IMR-90 (cell line): ENCODE results near the gene HMCES. TPM values are rescaled to one million over a fixed set of nuclear protein-coding genes. Genes with fewer than 3 reads are reported as not detected.

Experiments
- ATAC-seq: fragments of 200-7000 bp; cut with Tn5 transposase; 2 replicates; pipeline ENCODE4 v1.9.1; 2020; ENCODE audit warnings: low read depth, mild to moderate bottlenecking, moderate library complexity
- BruUV-seq: library from RNA; stranded (reverse); fragments of 400-500 nt; replicated peaks from 2 replicates; lab custom pipeline; 2021; lab: Mats Ljungman, UMichigan
- CTCF ChIA-PET: fragments of 300-600 bp; formaldehyde crosslinking; extraction: SDS; loops from one replicate; lab custom pipeline; 2021; ENCODE audit warnings: antibody characterized with exemption; lab: Yijun Ruan, JAX
- POLR2A ChIA-PET: fragments of 300-600 bp; sonication (Branson Sonifier 250); formaldehyde crosslinking; loops from one replicate; lab custom pipeline; 2022; ENCODE audit warnings: antibody characterized with exemption; ENCODE audit not compliant: unreplicated experiment; lab: Charles Lee
- DNase-seq: peaks from one replicate; pipeline ENCODE4 v3.0.0; 2013
- H2AFZ ChIP-seq: replicated peaks from 2 replicates; pipeline ENCODE3; 2013; ENCODE audit warnings: low read length, mild to moderate bottlenecking; ENCODE audit not compliant: poor library complexity
- H2AK5ac ChIP-seq: 2 replicates; pipeline ENCODE4 v1.6.1; 2013; ENCODE audit warnings: low read depth, low read length, inconsistent platforms
- H2AK9ac ChIP-seq: replicated peaks from 2 replicates; pipeline ENCODE3; 2013; ENCODE audit warnings: mild to moderate bottlenecking, low read depth, low read length, moderate library complexity; ENCODE audit not compliant: poor library complexity
- H2BK120ac ChIP-seq: 2 replicates; pipeline ENCODE4 v1.6.1; 2013; ENCODE audit warnings: low read depth, low read length, inconsistent platforms
- H2BK15ac ChIP-seq: 3 replicates; pipeline ENCODE4 v1.6.1; 2013; ENCODE audit warnings: low read depth, low read length, inconsistent platforms
- H2BK20ac ChIP-seq: 2 replicates; pipeline ENCODE4 v1.6.1; 2013; ENCODE audit warnings: low read depth, mild to moderate bottlenecking, inconsistent platforms, low read length, moderate library complexity
- H2BK5ac ChIP-seq: 2 replicates; pipeline ENCODE4 v1.6.1; 2013; ENCODE audit warnings: mild to moderate bottlenecking, low read depth, low read length, inconsistent platforms; ENCODE audit not compliant: poor library complexity, severe bottlenecking
- H3K14ac ChIP-seq: replicated peaks from 2 replicates; pipeline ENCODE4 v1.6.1; 2013; ENCODE audit warnings: low read depth, low read length, inconsistent platforms
- H3K18ac ChIP-seq: 2 replicates; pipeline ENCODE4 v1.6.1; 2013; ENCODE audit warnings: low read depth, low read length, control low read depth
- H3K23ac ChIP-seq: 2 replicates; pipeline ENCODE4 v1.6.1; 2013; ENCODE audit warnings: low read depth, low read length, inconsistent platforms
- H3K27ac ChIP-seq: 2 replicates; pipeline ENCODE4 v1.5.1; 2013; ENCODE audit warnings: mild to moderate bottlenecking, control low read depth, low read length; ENCODE audit not compliant: insufficient read depth
- H3K27me3 ChIP-seq: 2 replicates; pipeline ENCODE4 v1.6.1; 2013; ENCODE audit warnings: low read length; ENCODE audit not compliant: control insufficient read depth, insufficient read depth
- H3K36me3 ChIP-seq: 2 replicates; pipeline ENCODE4 v1.6.1; 2013; ENCODE audit warnings: low read length, mixed read lengths; ENCODE audit not compliant: control insufficient read depth, insufficient read depth
- H3K4ac ChIP-seq: 2 replicates; pipeline ENCODE4 v1.6.1; 2013; ENCODE audit warnings: low read depth, low read length, inconsistent platforms
- H3K4me1 ChIP-seq: 2 replicates; pipeline ENCODE4 v1.6.1; 2013; ENCODE audit warnings: low read length, mixed read lengths; ENCODE audit not compliant: control insufficient read depth, insufficient read depth
- H3K4me2 ChIP-seq: 2 replicates; pipeline ENCODE4 v1.6.1; 2013; ENCODE audit warnings: low read depth, mild to moderate bottlenecking, control low read depth, low read length, moderate library complexity
- H3K4me3 ChIP-seq: 2 replicates; pipeline ENCODE4 v1.5.1; 2013; ENCODE audit warnings: low read depth, mild to moderate bottlenecking, control low read depth, low read length, moderate library complexity; ENCODE audit not compliant: insufficient read depth
- H3K56ac ChIP-seq: 2 replicates; pipeline ENCODE4 v1.6.1; 2013; ENCODE audit warnings: low read length, inconsistent platforms; ENCODE audit not compliant: insufficient read depth; ENCODE audit errors: extremely low read depth
- H3K79me1 ChIP-seq, 2 experiments: 2 replicates each; pipeline ENCODE4 v1.6.1; 2013; ENCODE audit warnings: low read length in 2 of 2, inconsistent platforms in 1 of 2, low read depth in 1 of 2
- H3K9ac ChIP-seq: 2 replicates; pipeline ENCODE4 v1.6.1; 2013; ENCODE audit warnings: low read depth, low read length, control low read depth
- H3K9me1 ChIP-seq: 2 replicates; pipeline ENCODE4 v1.6.1; 2013; ENCODE audit warnings: low read length, inconsistent platforms; ENCODE audit not compliant: insufficient read depth
- H3K9me3 ChIP-seq: 2 replicates; pipeline ENCODE4 v1.6.1; 2013; ENCODE audit warnings: low read length; ENCODE audit not compliant: control insufficient read depth, insufficient read depth
- H4K20me1 ChIP-seq: 2 replicates; pipeline ENCODE4 v1.6.1; 2013; ENCODE audit warnings: low read length, inconsistent platforms; ENCODE audit not compliant: insufficient read depth
- H4K5ac ChIP-seq: 2 replicates; pipeline ENCODE4 v1.6.1; 2013; ENCODE audit warnings: mild to moderate bottlenecking, low read depth, low read length, control low read depth
- H4K8ac ChIP-seq, 2 experiments: 2 replicates each; pipeline ENCODE4 v1.6.1; 2013; ENCODE audit warnings: low read depth in 2 of 2, low read length in 2 of 2, control low read depth in 1 of 2, inconsistent platforms in 1 of 2
- H4K91ac ChIP-seq: 2 replicates; pipeline ENCODE4 v1.6.1; 2013; ENCODE audit warnings: low read depth, low read length, inconsistent platforms; ENCODE audit not compliant: insufficient read depth
- BHLHE40 ChIP-seq: fragments of 150-350 bp; IDR thresholded peaks from 2 replicates; pipeline ENCODE4 v1.6.1; 2016; ENCODE audit warnings: mild to moderate bottlenecking, low read depth, low read length
- CEBPB ChIP-seq: IDR thresholded peaks from 2 replicates; pipeline ENCODE4 v1.6.1; 2012; ENCODE audit warnings: low read depth, low read length, improper control_type of control experiment
- CHD1 ChIP-seq: IDR thresholded peaks from 2 replicates; pipeline ENCODE4 v1.6.1; 2012; ENCODE audit warnings: low read depth, low read length, improper control_type of control experiment
- CTCF ChIP-seq: conservative IDR thresholded peaks from 2 replicates; pipeline ENCODE4 v1.5.1; 2012; ENCODE audit warnings: mild to moderate bottlenecking, low read depth, low read length, improper control_type of control experiment
- ELK1 ChIP-seq: fragments of 150-350 bp; IDR thresholded peaks from 2 replicates; pipeline ENCODE4 v1.6.1; 2016; ENCODE audit warnings: low read depth, mild to moderate bottlenecking, low read length, moderate library complexity, borderline replicate concordance
- MXI1 ChIP-seq: IDR thresholded peaks from 2 replicates; pipeline ENCODE4 v1.6.1; 2012; ENCODE audit warnings: low read depth, mild to moderate bottlenecking, low read length, moderate library complexity, borderline replicate concordance
- NFE2L2 ChIP-seq: fragments of 150-350 bp; IDR thresholded peaks from 2 replicates; pipeline ENCODE4 v1.6.1; 2016; ENCODE audit warnings: low read depth, mild to moderate bottlenecking, low read length
- RAD21 ChIP-seq: IDR thresholded peaks from 2 replicates; pipeline ENCODE4 v1.6.1; 2012; ENCODE audit warnings: low read length, improper control_type of control experiment
- RCOR1 ChIP-seq: IDR thresholded peaks from 2 replicates; pipeline ENCODE4 v1.6.1; 2012; ENCODE audit warnings: mild to moderate bottlenecking, low read length, improper control_type of control experiment; ENCODE audit not compliant: insufficient replicate concordance
- SMC3 ChIP-seq: fragments of 150-350 bp; IDR thresholded peaks from 2 replicates; pipeline ENCODE4 v1.6.1; 2016; ENCODE audit warnings: low read depth, mild to moderate bottlenecking, antibody characterized with exemption, low read length, moderate library complexity
- USF2 ChIP-seq: fragments of 150-350 bp; IDR thresholded peaks from 2 replicates; pipeline ENCODE4 v1.6.1; 2017; ENCODE audit warnings: mild to moderate bottlenecking, antibody characterized with exemption, low read length, low read depth
- WGBS, 2 experiments: methylation state at CpG; one replicate each; pipeline versions ENCODE4 v1.1.5 to v1.1.7; 2013; ENCODE audit warnings: missing lambda C conversion rate in 2 of 2; ENCODE audit not compliant: insufficient read length in 1 of 2; ENCODE audit errors: extremely low coverage in 2 of 2; 5-methylcytosine and 5-hydroxymethylcytosine counted together
- dilution Hi-C: fragments of 300-500 bp; cut with HindIII; formaldehyde crosslinking; loops from one replicate; pipeline ENCODE4 v1.14.3; 2018; ENCODE audit warnings: low sequenced_read_pairs; ENCODE audit not compliant: unreplicated experiment
- in situ Hi-C: fragments of 300-500 bp; cut with MboI; formaldehyde crosslinking; loops from 3 replicates; pipeline ENCODE4 v1.14.3; 2019; ENCODE audit warnings: low sequenced_read_pairs, inconsistent platforms, mixed read lengths
- intact Hi-C: fragments of 100-400 bp; cut with micrococcal nuclease; formaldehyde crosslinking; loops from 2 replicates; pipeline ENCODE4 v1.10.0; 2022
- polyA plus RNA-seq, 3 experiments: library from polyadenylated mRNA; depleted of rRNA; stranded (reverse); fragments of >200 nt; gene quantifications; 2 replicates each; pipeline ENCODE4 v1.2.3, GENCODE V29; 2012; ENCODE audit warnings: low replicate concordance in 1 of 3
- total RNA-seq: library from RNA; depleted of rRNA; stranded (reverse); fragments of >200 nt; gene quantifications from 2 replicates; pipeline ENCODE4 v1.2.3, GENCODE V29; 2012

Gene HMCES
- total and polyA plus RNA-seq, 2 of the 4 experiments (the other 2 are of a cell fraction) = 26.0 to 30.5 TPM

GRCh38 chr3:129278439-129278965 is at the start of gene HMCES (continued):
- no peak for TF ChIP-seq CHD1

DNA sequence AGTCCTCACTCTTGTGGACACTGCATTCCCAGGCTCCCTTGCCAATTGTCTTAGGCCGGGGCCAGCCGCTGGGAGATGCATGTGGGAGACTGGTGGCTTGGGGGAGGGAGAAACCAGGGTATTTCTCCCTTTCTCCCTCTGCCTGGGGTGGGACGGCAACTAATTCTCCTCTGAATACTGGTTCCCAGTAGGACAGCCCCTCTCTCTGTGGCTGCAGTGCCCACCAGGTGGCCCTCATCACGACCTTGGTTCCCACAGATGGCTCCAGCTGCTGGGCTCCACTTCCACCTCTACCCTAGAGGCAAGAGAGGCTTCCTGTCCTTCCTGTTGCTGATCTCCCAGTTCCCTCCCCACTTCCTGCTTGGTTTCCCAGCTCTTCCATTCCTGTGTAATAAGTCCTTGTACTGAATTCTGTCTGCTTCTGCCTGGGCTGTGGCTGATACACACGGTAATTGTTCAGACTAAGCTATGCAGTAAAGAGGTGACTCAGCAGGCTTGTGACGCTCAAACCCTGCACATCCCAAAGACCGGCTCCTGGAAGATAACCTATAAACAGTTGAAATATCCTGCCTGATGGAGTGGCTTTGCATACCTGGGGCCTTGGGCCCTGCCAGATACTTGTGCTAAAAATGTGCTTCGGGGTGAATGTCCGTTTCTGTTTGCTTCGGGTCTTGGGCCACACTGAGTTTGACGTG is 49.6 kb upstream of the HMCES start:
- peak overlapping the region; percentile 61 for H4K5ac ChIP-seq
- H3K27me3 ChIP-seq = no peaks in the 10 kb centered on the region
- H2BK20ac ChIP-seq = peak overlapping the region; percentile 73
- H2AK5ac ChIP-seq = peak overlapping the region; percentile 94
- dilution Hi-C loops (no loop called here), intact Hi-C loops (loop anchor here (5.0 kb wide), 1 partner anchor 47 kb away; the partner anchor contains the start of gene CNBP), in situ Hi-C loops (no loop called here)
- H3K9me1 ChIP-seq = peaks cover 26% of the 10 kb centered on the region
- H3K23ac ChIP-seq = peak overlapping the region; percentile 61
- H2BK120ac ChIP-seq = peak overlapping the region; percentile 85
- peak overlapping the region; percentile 67 for H3K14ac ChIP-seq
- peak; percentile 88 for DNase-seq
- H2BK5ac ChIP-seq = peak overlapping the region; percentile 65
- H3K27ac ChIP-seq = peak overlapping the region; percentile 62
- ATAC-seq = peak; percentile 68
- H3K9me3 ChIP-seq = no peaks in the 10 kb centered on the region
- peak overlapping the region; percentile 71 for H4K91ac ChIP-seq
- H4K20me1 ChIP-seq = no peaks in the 10 kb centered on the region
- no TSS peak for BruUV-seq
- WGBS, 2 experiments = 58% methylated on average over 6 of the region's 11 CpGs; no CpG with 5 or more reads in 1 of the 2 experiments
- H3K9ac ChIP-seq = no peak overlapping the region
- H2BK15ac ChIP-seq = peak overlapping the region; percentile 60; the same call in 2 of the 3 replicates
- no peak overlapping the region for H3K4me3 ChIP-seq
- H2AK9ac ChIP-seq = peak overlapping the region; percentile 47
- peak overlapping the region; percentile 90 for H3K4ac ChIP-seq
- ChIA-PET CTCF (interaction anchor here (1.0 kb wide), 1 partner anchor 17 kb away, joined by 3 read pairs; no protein-coding TSS in a partner anchor), POLR2A (interaction anchor here (0.9 kb wide), 1 partner anchor 20 kb away, joined by 4 read pairs; the partner anchor contains the start of gene COPG1)
- no peak overlapping the region for H3K4me2 ChIP-seq
- no peak overlapping the region for H3K56ac ChIP-seq
- peaks cover 20% of the 10 kb centered on the region for H3K4me1 ChIP-seq
- H2AFZ ChIP-seq = peak overlapping the region; percentile 90
- peaks cover 0 to 18% of the 10 kb centered on the region in 2 experiments; a peak in 2 of 4 replicates for H3K79me1 ChIP-seq
- H3K36me3 ChIP-seq = no peaks in the 10 kb centered on the region
- H4K8ac ChIP-seq = peak overlapping the region; percentile 66 to 85
- peak overlapping the region; percentile 39 for H3K18ac ChIP-seq
- TF ChIP-seq BHLHE40 (no peak), USF2 (no peak), RAD21 (no peak), NFE2L2 (peak; percentile 62), ELK1 (no peak), MXI1 (no peak), RCOR1 (no peak), CEBPB (no peak), CTCF (0 out of 2 replicates have a peak, but pooled peaks have one; percentile 2), SMC3 (no peak)
